ENCODE data around the gene SCYGR5. TPM values are rescaled to one million over a fixed set of nuclear protein-coding genes. Genes with fewer than 3 reads are reported as not detected.

Gene SCYGR5
- total RNA-seq, 1 donor from 2014 or later, result not detected

DNA sequence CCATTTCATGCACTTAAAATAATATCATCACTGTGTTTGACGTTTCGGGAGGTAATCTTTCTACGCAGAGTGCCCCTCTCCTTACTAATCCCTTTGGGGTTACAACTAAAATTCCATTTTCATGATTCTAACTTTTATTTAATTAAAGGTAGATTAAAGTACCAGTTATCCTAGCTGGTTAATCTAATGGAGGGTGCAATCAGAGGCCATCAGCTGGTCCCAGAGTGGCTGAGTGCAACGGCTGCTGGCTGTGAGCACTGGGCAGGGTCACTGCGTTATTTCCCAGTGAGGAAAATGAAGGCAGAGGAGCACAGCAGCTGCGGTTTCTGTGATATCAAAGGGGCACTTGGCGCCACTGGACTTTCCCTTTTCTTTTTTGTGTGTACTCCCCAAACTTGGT, 37.2 kb upstream of the SCYGR5 start:
- Histone ChIP-seq H3K4me3 (no peak overlapping the region), H3K27me3 (no peaks in the 10 kb centered on the region), H3K4me1 (no peaks in the 10 kb centered on the region), H3K9me3 (no peaks in the 10 kb centered on the region), H3K36me3 (no peaks in the 10 kb centered on the region), H3K27ac (no peak overlapping the region)
- no peak for DNase-seq (ENCODE audit: low spot score in 2 of 2)
- intact Hi-C loops (cut with DNase I), result no loop called here
- TF ChIP-seq CTCF (IDR thresholded peaks at IDR 0.05), result no peak

GRCh38 chr2:227630322-227630721, 36.3 kb upstream of the SCYGR5 start:
- TF ChIP-seq CTCF (IDR thresholded peaks at IDR 0.05), result no peak
- H3K27me3 ChIP-seq, result no peaks in the 10 kb centered on the region
- no peaks in the 10 kb centered on the region for H3K9me3 ChIP-seq
- no peaks in the 10 kb centered on the region for H3K36me3 ChIP-seq
- intact Hi-C loops (cut with DNase I), result no loop called here
- no peak overlapping the region for H3K4me3 ChIP-seq
- H3K4me1 ChIP-seq, result no peaks in the 10 kb centered on the region
- DNase-seq (ENCODE audit: low spot score in 2 of 2), result no peak
- no peak overlapping the region for H3K27ac ChIP-seq

DNA sequence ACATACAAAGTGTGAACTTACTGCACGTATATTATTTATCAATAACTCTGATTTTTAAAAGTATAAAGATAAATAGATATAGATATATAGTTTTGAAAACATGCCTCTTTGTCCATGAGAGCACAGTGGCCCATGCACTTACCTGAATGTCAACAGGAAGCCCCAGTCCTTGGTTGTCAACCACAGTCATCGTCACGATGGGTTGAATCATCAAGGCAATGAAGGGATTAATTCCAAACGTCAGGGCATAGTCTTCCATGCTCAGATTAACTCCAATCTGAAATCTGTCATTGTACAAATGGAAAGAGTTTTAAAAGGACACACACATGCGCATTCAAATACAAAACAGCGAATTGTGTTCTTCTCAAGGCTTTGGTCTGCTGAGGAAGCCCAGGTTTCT, 33.8 kb upstream of the SCYGR5 start:
- no peak overlapping the region for H3K4me3 ChIP-seq
- no peaks in the 10 kb centered on the region for H3K27me3 ChIP-seq
- TF ChIP-seq CTCF (IDR thresholded peaks at IDR 0.05), result no peak
- no peaks in the 10 kb centered on the region for H3K36me3 ChIP-seq
- intact Hi-C loops (cut with DNase I), result no loop called here
- H3K27ac ChIP-seq, result no peak overlapping the region
- DNase-seq (ENCODE audit: low spot score in 2 of 2), result no peak
- no peaks in the 10 kb centered on the region for H3K4me1 ChIP-seq
- no peaks in the 10 kb centered on the region for H3K9me3 ChIP-seq

DNA sequence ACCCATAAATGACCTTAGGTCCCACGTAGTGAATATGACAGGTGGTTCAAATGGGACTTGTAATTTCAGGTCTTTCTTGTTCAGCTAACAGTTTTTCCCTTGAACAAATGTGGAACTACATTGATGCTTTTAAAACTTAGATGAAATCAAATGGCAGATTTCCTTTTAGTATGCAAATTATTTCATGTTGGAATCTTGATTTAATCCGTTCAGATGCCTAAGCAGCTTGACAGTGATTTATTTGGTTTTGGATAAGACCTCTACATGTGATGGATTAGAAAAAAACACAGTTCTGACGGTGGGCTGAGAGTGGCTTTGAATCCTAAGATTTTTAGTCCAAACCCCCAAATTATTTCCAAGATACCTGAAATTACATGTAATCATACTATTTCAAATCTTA, 32.4 kb upstream of the SCYGR5 start:
- intact Hi-C loops (cut with DNase I), result no loop called here
- Histone ChIP-seq H3K9me3 (no peaks in the 10 kb centered on the region), H3K4me1 (no peaks in the 10 kb centered on the region), H3K27ac (no peak overlapping the region), H3K4me3 (no peak overlapping the region), H3K27me3 (no peaks in the 10 kb centered on the region), H3K36me3 (no peaks in the 10 kb centered on the region)
- TF ChIP-seq CTCF (IDR thresholded peaks at IDR 0.05), result no peak
- DNase-seq (ENCODE audit: low spot score in 2 of 2), result no peak

GRCh38 chr2:227642656-227643055, 23.9 kb upstream of the SCYGR5 start:
- H3K27ac ChIP-seq, result no peak overlapping the region
- no peaks in the 10 kb centered on the region for H3K27me3 ChIP-seq
- no peaks in the 10 kb centered on the region for H3K36me3 ChIP-seq
- no peaks in the 10 kb centered on the region for H3K9me3 ChIP-seq
- no peak for DNase-seq (ENCODE audit: low spot score in 2 of 2)
- H3K4me1 ChIP-seq, result no peaks in the 10 kb centered on the region
- TF ChIP-seq CTCF (IDR thresholded peaks at IDR 0.05), result no peak
- intact Hi-C loops (cut with DNase I), result no loop called here
- H3K4me3 ChIP-seq, result no peak overlapping the region

- intact Hi-C loops (cut with DNase I), result no loop called here
- Histone ChIP-seq H3K36me3 (no peaks in the 10 kb centered on the region), H3K4me3 (no peak overlapping the region), H3K27ac (no peak overlapping the region), H3K4me1 (no peaks in the 10 kb centered on the region), H3K9me3 (no peaks in the 10 kb centered on the region), H3K27me3 (no peaks in the 10 kb centered on the region)
- TF ChIP-seq CTCF (IDR thresholded peaks at IDR 0.05), result no peak
- DNase-seq (ENCODE audit: low spot score in 2 of 2), result no peak
These were observed 22.5 kb upstream of the SCYGR5 start for GRCh38 chr2:227643990-227644551.

Data from ascending aorta (tissue), 2 donors.